Peyer's patch (tissue), 4 donors: ENCODE results near the gene DMBT1. TPM values are rescaled to one million over a fixed set of nuclear protein-coding genes. Genes with fewer than 3 reads are reported as not detected.

ENCODE experiments used
- DNase-seq, 3 donors: peaks; one replicate each; pipeline ENCODE4 v3.0.0-alpha.2; 2017 to 2019
- H3K27ac ChIP-seq, 4 donors: fragments of 200-600 bp; sonication (generic); one replicate each; pipeline ENCODE4 v1.5.1; 2016 to 2019
- H3K27me3 ChIP-seq, 2 donors: fragments of 200-600 bp; sonication (generic); one replicate each; pipeline ENCODE4 v1.5.1; 2019
- H3K36me3 ChIP-seq, 3 donors: fragments of 200-600 bp; sonication (generic); one replicate each; pipeline ENCODE4 v1.5.1; 2016 to 2019
- H3K4me1 ChIP-seq, 4 donors: fragments of 200-600 bp; sonication (generic); one replicate each; pipeline ENCODE4 v1.5.1; 2016 to 2019
- H3K4me3 ChIP-seq, 4 donors: fragments of 200-600 bp; sonication (generic); 1 replicate in 3 of 4; 2 replicates in 1 of 4; pipeline ENCODE4 v1.5.1; 2016 to 2019; ENCODE audit warnings: mild to moderate bottlenecking in 1 of 4
- H3K9me3 ChIP-seq, 4 donors: fragments of 200-600 bp; sonication (generic); one replicate each; pipeline ENCODE4 v1.5.1; 2016 to 2019; ENCODE audit warnings: mild to moderate bottlenecking in 1 of 4
- CTCF ChIP-seq, 6 experiments: fragments of 450-650 bp in 4 of 6; fragments of 200-600 bp in 2 of 6; sonication (generic) in 1 of 6; IDR thresholded peaks; one replicate each; pipeline ENCODE4 v1.5.1; 2017 to 2019; ENCODE audit warnings: antibody characterized with exemption in 6 of 6, mild to moderate bottlenecking in 3 of 6, moderate library complexity in 1 of 6
- POLR2A ChIP-seq, 2 donors: fragments of 450-650 bp; IDR thresholded peaks; one replicate each; pipeline ENCODE4 v1.5.1; 2017; ENCODE audit warnings: antibody characterized with exemption in 2 of 2, mild to moderate bottlenecking in 2 of 2, moderate library complexity in 2 of 2
- total RNA-seq, 4 donors: library from RNA; depleted of rRNA; stranded (reverse); fragments of >200 nt; gene quantifications; one replicate each; pipeline ENCODE4 v1.1.0, GENCODE V29; 2016

Gene DMBT1
- 100 to 1,000 TPM; 124 to 653 (median 224) TPM for total RNA-seq

GRCh38 chr10:122560279-122560804, at the start of gene DMBT1:
Gene DMBT1, plus strand, starts transcription at chr10:122560754. Its CDS starts 17 bp downstream, at chr10:122560771.
- DNase-seq = peak in 1 of 3 donors; percentile 36
- no peaks in the 10 kb centered on the region for H3K27me3 ChIP-seq
- H3K9me3 ChIP-seq = peaks cover 0 to 3% (median 0%) of the 10 kb centered on the region in 4 donors
- H3K4me1 ChIP-seq = peaks cover 0 to 12% (median 0%) of the 10 kb centered on the region in 4 donors
- H3K27ac ChIP-seq = no peak within 1 kb of the TSS
- H3K4me3 ChIP-seq = peak within 1 kb of the TSS in 1 of 4 donors; percentile 15
- TF ChIP-seq POLR2A (IDR thresholded peaks at IDR 0.05) = no peak
- TF ChIP-seq CTCF (IDR thresholded peaks at IDR 0.05) = no peak
- no peaks in the 10 kb centered on the region for H3K36me3 ChIP-seq

GRCh38 chr10:122513053-122513452, 47.5 kb upstream of the DMBT1 start:
- DNase-seq = no peak
- Histone ChIP-seq H3K27me3 (no peaks in the 10 kb centered on the region), H3K9me3 (no peaks in the 10 kb centered on the region), H3K36me3 (peaks cover 0 to 10% (median 0%) of the 10 kb centered on the region in 3 donors), H3K27ac (no peak overlapping the region), H3K4me3 (no peak overlapping the region), H3K4me1 (peaks cover 0 to 11% (median 0%) of the 10 kb centered on the region in 4 donors)
- no peak for TF ChIP-seq POLR2A (IDR thresholded peaks at IDR 0.05)
- no peak for TF ChIP-seq CTCF (IDR thresholded peaks at IDR 0.05)

GRCh38 chr10:122514045-122514840, 46.3 kb upstream of the DMBT1 start:
- no peak for TF ChIP-seq POLR2A (IDR thresholded peaks at IDR 0.05)
- TF ChIP-seq CTCF (IDR thresholded peaks at IDR 0.05) = no peak
- no peaks in the 10 kb centered on the region for H3K9me3 ChIP-seq
- H3K4me3 ChIP-seq = no peak overlapping the region
- peaks cover 0 to 7% (median 0%) of the 10 kb centered on the region in 3 donors for H3K36me3 ChIP-seq
- H3K27me3 ChIP-seq = no peaks in the 10 kb centered on the region
- DNase-seq = no peak
- peaks cover 0 to 11% (median 0%) of the 10 kb centered on the region in 4 donors for H3K4me1 ChIP-seq
- H3K27ac ChIP-seq = peak overlapping the region in 1 of 4 donors; percentile 4

- Histone ChIP-seq H3K27me3 (no peaks in the 10 kb centered on the region), H3K36me3 (no peaks in the 10 kb centered on the region), H3K4me3 (no peak overlapping the region), H3K27ac (peak overlapping the region in 1 of 4 donors; percentile 52), H3K9me3 (no peaks in the 10 kb centered on the region), H3K4me1 (peaks cover 0 to 11% (median 0%) of the 10 kb centered on the region in 4 donors)
- no peak for DNase-seq
- TF ChIP-seq CTCF (IDR thresholded peaks at IDR 0.05) (no peak), POLR2A (IDR thresholded peaks at IDR 0.05) (no peak)
Observed at GRCh38 chr10:122515022-122515424, 45.5 kb upstream of the DMBT1 start.

- TF ChIP-seq CTCF (IDR thresholded peaks at IDR 0.05) (no peak), POLR2A (IDR thresholded peaks at IDR 0.05) (no peak)
- Histone ChIP-seq H3K9me3 (no peaks in the 10 kb centered on the region), H3K36me3 (no peaks in the 10 kb centered on the region), H3K4me3 (no peak overlapping the region), H3K4me1 (peaks cover 0 to 11% (median 0%) of the 10 kb centered on the region in 4 donors), H3K27me3 (no peaks in the 10 kb centered on the region), H3K27ac (peak overlapping the region in 3 of 4 donors; percentile 17 to 52 (median 39))
- DNase-seq = peak in 2 of 3 donors; percentile 44 to 79
Observed at GRCh38 chr10:122515588-122516231, 44.8 kb upstream of the DMBT1 start.
